Activated gamma-delta T cell treated with anti-CD3 and anti-CD28 coated beads, Interleukin-2, amount 50 U/mL, for 16 hours (primary cell): ENCODE measurements around the gene CSNK1A1.
"Not testable (repeated sequence)": the region's sequence is repeated elsewhere in the genome, so short reads cannot be mapped to it uniquely, and the experiment has no call there.

Source experiments
- DNase-seq: peaks from one replicate; pipeline ENCODE4 v3.0.0-alpha.2; 2020; ENCODE audit warnings: low read depth

The CSNK1A1 gene

GRCh38 chr5:149456597-149457392, 94.4 kb downstream of the CSNK1A1 start:
- DNase-seq, result no peak

- no peak for DNase-seq
Measured at GRCh38 chr5:149455889-149456409, 95.3 kb downstream of the CSNK1A1 start.

- no peak for DNase-seq
Measured at GRCh38 chr5:149453618-149454415, 97.4 kb downstream of the CSNK1A1 start.

- DNase-seq, result no peak
Measured at GRCh38 chr5:149452665-149453617, 98.3 kb downstream of the CSNK1A1 start.

- no peak for DNase-seq
Measured at GRCh38 chr5:149452007-149452664, 99.1 kb downstream of the CSNK1A1 start.

GRCh38 chr5:149450199-149450598, 101.0 kb downstream of the CSNK1A1 start:
- DNase-seq, result no peak

GRCh38 chr5:149448831-149449714, 102.2 kb downstream of the CSNK1A1 start:
- DNase-seq, result no peak

- no peak for DNase-seq
Measured at GRCh38 chr5:149448431-149448830, 102.8 kb downstream of the CSNK1A1 start.

GRCh38 chr5:149447373-149448367, 103.6 kb downstream of the CSNK1A1 start:
- DNase-seq, result no peak

- DNase-seq, result not testable (repeated sequence)
Measured at GRCh38 chr5:149446794-149447193, 104.4 kb downstream of the CSNK1A1 start.

- no peak for DNase-seq
Measured at GRCh38 chr5:149445739-149446369, 105.4 kb downstream of the CSNK1A1 start.

GRCh38 chr5:149445343-149445738, 105.9 kb downstream of the CSNK1A1 start:
- no peak for DNase-seq

- not testable (repeated sequence) for DNase-seq
Measured at GRCh38 chr5:149444430-149444829, 106.8 kb downstream of the CSNK1A1 start.

GRCh38 chr5:149443210-149443609, 108.0 kb downstream of the CSNK1A1 start:
- DNase-seq, result no peak

GRCh38 chr5:149442563-149443182, 108.6 kb downstream of the CSNK1A1 start:
- DNase-seq, result peak; percentile 48
